Fibroblast of peridontal ligament (primary cell): Measurements from ENCODE around the gene TMCO1.
"Not testable (repeated sequence)": the region's sequence is repeated elsewhere in the genome, so short reads cannot be mapped to it uniquely, and the experiment has no call there.

Source experiments
- DNase-seq: peaks from one replicate; pipeline ENCODE4 v3.0.0-alpha.2; 2010; ENCODE audit errors: extremely low read depth

TMCO1 gene

GRCh38 chr1:165768513-165769394, at the start of gene TMCO1:
Gene TMCO1, minus strand, starts transcription at chr1:165768868. Its CDS starts 117 bp downstream, at chr1:165768751.
- peak; percentile 99 for DNase-seq

- DNase-seq: no peak
These were observed 48.3 kb upstream of the TMCO1 start for GRCh38 chr1:165816826-165817497.

GRCh38 chr1:165816157-165816556, 47.5 kb upstream of the TMCO1 start:
- no peak for DNase-seq

- peak; percentile 27 for DNase-seq
These were observed 47.1 kb upstream of the TMCO1 start for GRCh38 chr1:165815725-165816124.

GRCh38 chr1:165807613-165808012, 38.9 kb upstream of the TMCO1 start:
- no peak for DNase-seq

GRCh38 chr1:165804513-165804912, 35.8 kb upstream of the TMCO1 start:
- DNase-seq: not testable (repeated sequence)

GRCh38 chr1:165799387-165799786, 30.7 kb upstream of the TMCO1 start:
- no peak for DNase-seq

GRCh38 chr1:165795894-165796293, 27.2 kb upstream of the TMCO1 start:
- no peak for DNase-seq

GRCh38 chr1:165793951-165794350, 25.3 kb upstream of the TMCO1 start:
- no peak for DNase-seq

GRCh38 chr1:165787741-165788140, 19.1 kb upstream of the TMCO1 start:
- DNase-seq: peak; percentile 16

GRCh38 chr1:165783519-165783918, 14.9 kb upstream of the TMCO1 start:
- DNase-seq: not testable (repeated sequence)

GRCh38 chr1:165778197-165778596, 9.5 kb upstream of the TMCO1 start:
- DNase-seq: not testable (repeated sequence)

- DNase-seq: peak; percentile 70
These were observed 4.8 kb upstream of the TMCO1 start for GRCh38 chr1:165773324-165773965.

GRCh38 chr1:165772739-165773138, 4.1 kb upstream of the TMCO1 start:
- peak; percentile 6 for DNase-seq

- DNase-seq: no peak
These were observed 4.4 kb downstream of the TMCO1 start for GRCh38 chr1:165764277-165764676.

GRCh38 chr1:165763442-165763841, 5.2 kb downstream of the TMCO1 start:
- no peak for DNase-seq

- DNase-seq: no peak
These were observed 5.9 kb downstream of the TMCO1 start for GRCh38 chr1:165762725-165763124.

GRCh38 chr1:165759095-165759494, 9.6 kb downstream of the TMCO1 start:
- DNase-seq: no peak

- no peak for DNase-seq
These were observed 13.2 kb downstream of the TMCO1 start for GRCh38 chr1:165755393-165756010.

- no peak for DNase-seq
These were observed 14.7 kb downstream of the TMCO1 start for GRCh38 chr1:165753934-165754333.

- no peak for DNase-seq
These were observed 20.1 kb downstream of the TMCO1 start for GRCh38 chr1:165748550-165748949.
